Astrocyte of the spinal cord (primary cell): Measurements from ENCODE around the gene SSBP2.

Source experiments
- DNase-seq: peaks from one replicate; pipeline ENCODE4 v3.0.0; 2011; ENCODE audit warnings: low read depth, low spot score
- H3K4me3 ChIP-seq: 2 replicates; pipeline ENCODE4 v1.5.1; 2011; ENCODE audit warnings: low read depth, mild to moderate bottlenecking, low read length, moderate library complexity
- in situ Hi-C: cut with HindIII; loops from 2 replicates; pipeline ENCODE4 v1.10.0; 2017; ENCODE audit warnings: low sequenced_read_pairs
- TF ChIP-seq, protein P1 (sequence below): IDR thresholded peaks from 2 replicates; pipeline ENCODE4 v1.5.1; 2012; ENCODE audit warnings: low read depth, mild to moderate bottlenecking, low read length, inconsistent platforms

The SSBP2 gene

DNA sequence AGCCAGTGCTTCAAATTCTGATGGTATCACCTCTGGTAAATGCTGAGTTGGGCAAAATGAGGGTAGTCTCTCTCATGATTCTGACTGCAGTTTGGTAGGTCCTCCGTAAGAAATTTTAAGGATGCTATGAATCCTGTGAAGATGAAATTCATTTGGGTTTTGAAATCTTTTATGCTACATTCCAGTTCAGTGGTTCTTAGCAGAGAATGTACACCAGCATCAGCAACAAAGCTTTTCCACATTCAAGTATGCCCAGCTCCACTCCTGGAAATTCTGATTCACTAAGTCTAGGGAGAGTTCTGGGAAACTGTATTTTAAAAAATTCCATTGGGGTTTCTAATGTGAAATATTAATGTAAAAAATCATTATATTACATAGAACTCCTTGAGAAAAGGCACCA is 323.3 kb downstream of the SSBP2 start:
- H3K4me3 ChIP-seq, result no peak overlapping the region
- TF ChIP-seq, protein P1, sequence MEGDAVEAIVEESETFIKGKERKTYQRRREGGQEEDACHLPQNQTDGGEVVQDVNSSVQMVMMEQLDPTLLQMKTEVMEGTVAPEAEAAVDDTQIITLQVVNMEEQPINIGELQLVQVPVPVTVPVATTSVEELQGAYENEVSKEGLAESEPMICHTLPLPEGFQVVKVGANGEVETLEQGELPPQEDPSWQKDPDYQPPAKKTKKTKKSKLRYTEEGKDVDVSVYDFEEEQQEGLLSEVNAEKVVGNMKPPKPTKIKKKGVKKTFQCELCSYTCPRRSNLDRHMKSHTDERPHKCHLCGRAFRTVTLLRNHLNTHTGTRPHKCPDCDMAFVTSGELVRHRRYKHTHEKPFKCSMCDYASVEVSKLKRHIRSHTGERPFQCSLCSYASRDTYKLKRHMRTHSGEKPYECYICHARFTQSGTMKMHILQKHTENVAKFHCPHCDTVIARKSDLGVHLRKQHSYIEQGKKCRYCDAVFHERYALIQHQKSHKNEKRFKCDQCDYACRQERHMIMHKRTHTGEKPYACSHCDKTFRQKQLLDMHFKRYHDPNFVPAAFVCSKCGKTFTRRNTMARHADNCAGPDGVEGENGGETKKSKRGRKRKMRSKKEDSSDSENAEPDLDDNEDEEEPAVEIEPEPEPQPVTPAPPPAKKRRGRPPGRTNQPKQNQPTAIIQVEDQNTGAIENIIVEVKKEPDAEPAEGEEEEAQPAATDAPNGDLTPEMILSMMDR, result no peak
- in situ Hi-C loops, result no loop called here
- no peak for DNase-seq

DNA sequence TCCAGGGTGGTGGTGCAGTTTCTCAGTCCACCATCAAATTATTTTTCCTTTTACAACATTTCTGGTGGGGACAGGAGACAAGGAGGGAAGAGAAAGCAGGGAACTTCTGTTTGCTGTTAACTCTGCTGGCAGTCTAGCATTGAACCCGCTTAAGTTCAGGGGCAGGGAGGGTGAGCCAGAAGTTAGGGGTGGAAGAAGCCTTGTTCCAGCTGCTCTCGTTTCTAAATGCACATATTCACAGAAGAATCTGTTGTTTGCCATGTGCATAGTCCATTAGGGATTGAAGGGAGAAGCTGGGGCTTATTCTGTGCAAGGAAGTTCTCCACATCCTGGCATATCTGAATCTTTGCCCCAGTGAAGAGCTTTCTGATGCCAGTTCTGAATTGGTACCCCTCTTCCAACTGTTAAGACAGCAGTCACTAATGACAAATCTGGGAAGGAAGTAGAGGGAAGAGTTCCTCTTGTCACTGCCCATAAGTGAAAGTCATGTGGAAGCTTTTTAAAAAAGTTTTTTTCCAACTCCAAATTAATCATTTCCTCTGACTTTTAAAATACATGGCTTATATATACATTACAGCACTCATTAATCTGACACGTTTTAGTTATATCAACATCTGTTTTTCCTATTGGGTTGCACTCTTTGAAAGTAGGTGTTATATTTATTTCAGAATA is 324.4 kb downstream of the SSBP2 start:
- TF ChIP-seq, protein P1, result no peak
- no peak overlapping the region for H3K4me3 ChIP-seq
- no peak for DNase-seq
- in situ Hi-C loops, result no loop called here

DNA sequence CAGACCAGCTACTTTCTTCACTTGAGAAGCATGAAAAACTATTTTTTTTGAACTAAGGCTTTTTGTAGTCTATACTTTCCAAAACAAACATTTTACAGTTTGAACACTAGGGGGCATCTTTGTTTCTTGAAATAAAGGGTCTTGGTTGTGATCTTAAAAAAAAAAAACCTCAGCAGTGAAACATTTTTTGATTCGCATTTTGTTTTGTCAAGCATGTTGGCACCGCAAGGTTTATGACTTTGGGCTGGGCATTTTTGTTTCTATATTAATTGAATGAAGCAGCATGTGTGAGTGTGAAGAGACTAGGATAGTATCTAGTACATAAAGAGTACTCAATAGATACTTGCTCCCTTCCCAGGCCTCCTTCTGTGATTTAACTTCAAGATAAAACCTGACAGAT is 325.3 kb downstream of the SSBP2 start:
- DNase-seq, result peak; percentile 64

DNA sequence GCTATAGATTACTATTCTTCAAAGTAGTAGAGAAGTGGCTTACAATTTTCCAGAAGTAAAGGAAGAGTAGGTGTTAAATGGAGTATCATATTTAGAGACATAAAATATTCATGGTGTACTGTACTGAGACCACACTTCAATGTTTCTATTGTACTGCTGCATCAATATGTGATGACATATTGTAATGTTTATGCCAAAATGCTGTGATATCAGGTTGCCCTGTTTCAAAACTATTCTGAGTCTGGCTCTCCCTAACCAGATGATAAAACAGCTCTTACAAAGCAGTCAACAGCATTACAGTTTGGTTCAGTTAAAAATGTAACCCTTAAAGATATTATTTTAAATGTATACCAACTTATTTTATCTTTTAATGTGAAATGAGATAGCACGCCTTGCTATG is 326.2 kb downstream of the SSBP2 start:
- no peak overlapping the region for H3K4me3 ChIP-seq
- in situ Hi-C loops, result no loop called here
- no peak for DNase-seq
- TF ChIP-seq, protein P1, result no peak

More for the DNA sequence above, 325.3 kb downstream of the SSBP2 start:
- H3K4me3 ChIP-seq, result no peak overlapping the region
- TF ChIP-seq, protein P1, result peak; percentile 50
- in situ Hi-C loops, result no loop called here

DNA sequence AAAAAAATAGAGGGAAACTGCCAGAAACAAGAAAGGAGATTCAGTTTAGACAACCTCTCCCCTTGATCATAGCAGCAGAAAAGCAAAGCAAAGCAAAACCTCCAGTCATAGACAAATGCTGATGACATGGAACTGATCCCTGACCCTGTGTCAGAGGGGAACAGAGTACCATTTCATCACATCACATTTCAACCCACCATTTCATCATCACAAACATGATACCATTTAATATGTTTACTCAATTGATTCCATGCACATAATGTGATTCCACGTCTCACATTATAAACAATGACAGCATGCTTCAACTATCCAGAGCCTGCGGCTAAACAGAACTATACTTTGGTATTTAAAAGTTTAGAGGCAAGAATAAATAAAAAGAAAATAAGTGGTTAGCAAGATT is 328.2 kb downstream of the SSBP2 start:
- in situ Hi-C loops, result no loop called here
- no peak overlapping the region for H3K4me3 ChIP-seq
- peak; percentile 80 for DNase-seq
- TF ChIP-seq, protein P1, result no peak

DNA sequence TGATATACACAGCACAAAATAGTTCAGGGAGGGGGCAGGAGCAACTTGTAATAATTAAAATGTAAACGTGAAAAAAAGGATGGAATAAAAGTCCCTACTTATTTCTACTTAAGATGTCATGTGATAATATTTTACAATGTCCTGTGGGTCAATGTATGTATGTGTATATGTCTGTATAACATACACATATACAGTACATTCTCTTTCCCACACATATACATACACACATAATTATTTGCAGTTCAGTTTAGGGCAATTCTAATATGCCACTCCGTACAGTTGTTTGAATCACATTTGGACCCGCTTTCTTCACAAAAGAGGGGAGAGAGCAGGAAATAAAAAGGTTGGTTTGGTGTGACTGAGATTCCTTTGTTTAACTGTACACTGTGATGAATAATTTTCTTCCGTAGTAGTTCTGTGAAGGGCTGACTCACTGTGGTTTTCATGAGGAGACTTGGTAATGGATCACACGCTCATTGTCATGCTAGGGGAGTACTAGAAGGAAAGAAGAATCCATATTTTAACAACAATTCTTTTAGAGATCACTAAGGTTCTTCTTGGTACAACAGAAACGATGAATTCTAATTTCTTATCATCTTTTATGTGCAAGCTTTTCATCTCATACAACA is 330.7 kb downstream of the SSBP2 start:
- TF ChIP-seq, protein P1, result no peak

More for the DNA sequence above, 330.7 kb downstream of the SSBP2 start:
- in situ Hi-C loops, result no loop called here
- peak; percentile 94 for DNase-seq
- no peak overlapping the region for H3K4me3 ChIP-seq
